ENCODE measurements around the gene KCNH2. TPM values are rescaled to one million over a fixed set of nuclear protein-coding genes. Genes with fewer than 3 reads are reported as not detected.

The KCNH2 gene
- total and polyA plus RNA-seq, 2 donors (not counting 1 experiment from before 2014, with no cell fraction given), result 0.86 to 2.7 TPM

GRCh38 chr7:150988230-150989226 lies 10.4 kb upstream of the KCNH2 start:
- ChIA-PET CTCF (interaction anchor here (0.6 to 1.6 kb wide), 3 partner anchors 11 to 210 kb away, joined by 3 to 4 read pairs (median 4); no protein-coding TSS in a partner anchor), POLR2A (no interaction called here)
- H3K4me1 Mint-ChIP-seq, result peaks cover 13% of the 10 kb centered on the region
- Histone ChIP-seq H3K27ac (ENCODE audit: low read length in 2 of 2) (no peak overlapping the region), H2AFZ (ENCODE audit: insufficient read depth, low read depth, low read length, poor library complexity, severe bottlenecking) (no peak overlapping the region), H3K9ac (ENCODE audit: low read length) (no peak overlapping the region), H3K36me3 (replicated peaks in 1 of 2; ENCODE audit: control extremely low read depth in 1 of 2, control insufficient read depth in 1 of 2, extremely low read depth in 1 of 2, insufficient read depth in 2 of 2, low read length in 1 of 2) (no peaks in the 10 kb centered on the region), H3K79me2 (ENCODE audit: control insufficient read depth, insufficient read depth, low read length) (no peaks in the 10 kb centered on the region), H3K4me1 (ENCODE audit: control insufficient read depth in 2 of 2, insufficient read depth in 2 of 2, low read length in 2 of 2) (peaks cover 8 to 10% of the 10 kb centered on the region in 2 donors), H4K20me1 (ENCODE audit: control insufficient read depth, insufficient read depth, low read length, poor library complexity, severe bottlenecking) (no peaks in the 10 kb centered on the region), H3K4me3 (ENCODE audit: control extremely low read depth in 1 of 5, extremely low read depth in 1 of 5, insufficient read depth in 1 of 5, low read depth in 2 of 5, low read length in 4 of 5) (no peak overlapping the region), H3K27me3 (replicated peaks in 1 of 4; ENCODE audit: control extremely low read depth in 1 of 4, control insufficient read depth in 3 of 4, insufficient read depth in 4 of 4, low read length in 3 of 4) (peaks cover 0 to 52% (median 10%) of the 10 kb centered on the region in 4 experiments), H3K9me3 (ENCODE audit: control extremely low read depth in 1 of 3, control insufficient read depth in 2 of 3, insufficient read depth in 1 of 3, low read length in 2 of 3) (peaks cover 0 to 26% (median 5%) of the 10 kb centered on the region in 3 donors), H3K4me2 (replicated peaks; ENCODE audit: low read depth, low read length, poor library complexity, severe bottlenecking) (peak overlapping the region; percentile 13)
- intact Hi-C loops (cut with micrococcal nuclease), result loop anchor here (1.0 to 10.0 kb wide), 2 partner anchors 90 to 214 kb away; no protein-coding TSS in a partner anchor
- DNase-seq (peak; percentile 68), ATAC-seq (ENCODE audit: low read depth) (peak; percentile 48)
- H3K9me3 Mint-ChIP-seq (ENCODE audit: insufficient read depth), result peaks cover 3% of the 10 kb centered on the region
- 11% methylated on average over 21 of the region's 31 CpGs for WGBS (ENCODE audit: insufficient coverage)
- H3K27ac Mint-ChIP-seq, result no peak overlapping the region
- H3K27me3 Mint-ChIP-seq, result peaks cover 60% of the 10 kb centered on the region
- H3K4me3 Mint-ChIP-seq, result no peak overlapping the region
- no peak for TF ChIP-seq EZH2 (IDR thresholded peaks at IDR 0.05; ENCODE audit: borderline replicate concordance, insufficient read depth, low read depth, low read length, poor library complexity, severe bottlenecking)
- TF ChIP-seq, protein P1, sequence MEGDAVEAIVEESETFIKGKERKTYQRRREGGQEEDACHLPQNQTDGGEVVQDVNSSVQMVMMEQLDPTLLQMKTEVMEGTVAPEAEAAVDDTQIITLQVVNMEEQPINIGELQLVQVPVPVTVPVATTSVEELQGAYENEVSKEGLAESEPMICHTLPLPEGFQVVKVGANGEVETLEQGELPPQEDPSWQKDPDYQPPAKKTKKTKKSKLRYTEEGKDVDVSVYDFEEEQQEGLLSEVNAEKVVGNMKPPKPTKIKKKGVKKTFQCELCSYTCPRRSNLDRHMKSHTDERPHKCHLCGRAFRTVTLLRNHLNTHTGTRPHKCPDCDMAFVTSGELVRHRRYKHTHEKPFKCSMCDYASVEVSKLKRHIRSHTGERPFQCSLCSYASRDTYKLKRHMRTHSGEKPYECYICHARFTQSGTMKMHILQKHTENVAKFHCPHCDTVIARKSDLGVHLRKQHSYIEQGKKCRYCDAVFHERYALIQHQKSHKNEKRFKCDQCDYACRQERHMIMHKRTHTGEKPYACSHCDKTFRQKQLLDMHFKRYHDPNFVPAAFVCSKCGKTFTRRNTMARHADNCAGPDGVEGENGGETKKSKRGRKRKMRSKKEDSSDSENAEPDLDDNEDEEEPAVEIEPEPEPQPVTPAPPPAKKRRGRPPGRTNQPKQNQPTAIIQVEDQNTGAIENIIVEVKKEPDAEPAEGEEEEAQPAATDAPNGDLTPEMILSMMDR (IDR thresholded peaks at IDR 0.05), result peak; percentile 72
